ENCODE results near the gene LRP11. TPM values are rescaled to one million over a fixed set of nuclear protein-coding genes. Genes with fewer than 3 reads are reported as not detected.

Gene LRP11
- total RNA-seq, 3 donors from 2014 or later = 16.2 to 27.2 (median 26.1) TPM

GRCh38 chr6:149823013-149823412, 41.1 kb downstream of the LRP11 start:
- Histone ChIP-seq H3K36me3 (ENCODE audit: low read depth) (no peaks in the 10 kb centered on the region), H3K4me1 (ENCODE audit: low read depth) (no peaks in the 10 kb centered on the region), H3K9me3 (no peaks in the 10 kb centered on the region), H3K4me3 (no peak overlapping the region)
- ATAC-seq = no peak
- intact Hi-C loops (cut with DNase I, micrococcal nuclease) = no loop called here
- TF ChIP-seq, protein P1, sequence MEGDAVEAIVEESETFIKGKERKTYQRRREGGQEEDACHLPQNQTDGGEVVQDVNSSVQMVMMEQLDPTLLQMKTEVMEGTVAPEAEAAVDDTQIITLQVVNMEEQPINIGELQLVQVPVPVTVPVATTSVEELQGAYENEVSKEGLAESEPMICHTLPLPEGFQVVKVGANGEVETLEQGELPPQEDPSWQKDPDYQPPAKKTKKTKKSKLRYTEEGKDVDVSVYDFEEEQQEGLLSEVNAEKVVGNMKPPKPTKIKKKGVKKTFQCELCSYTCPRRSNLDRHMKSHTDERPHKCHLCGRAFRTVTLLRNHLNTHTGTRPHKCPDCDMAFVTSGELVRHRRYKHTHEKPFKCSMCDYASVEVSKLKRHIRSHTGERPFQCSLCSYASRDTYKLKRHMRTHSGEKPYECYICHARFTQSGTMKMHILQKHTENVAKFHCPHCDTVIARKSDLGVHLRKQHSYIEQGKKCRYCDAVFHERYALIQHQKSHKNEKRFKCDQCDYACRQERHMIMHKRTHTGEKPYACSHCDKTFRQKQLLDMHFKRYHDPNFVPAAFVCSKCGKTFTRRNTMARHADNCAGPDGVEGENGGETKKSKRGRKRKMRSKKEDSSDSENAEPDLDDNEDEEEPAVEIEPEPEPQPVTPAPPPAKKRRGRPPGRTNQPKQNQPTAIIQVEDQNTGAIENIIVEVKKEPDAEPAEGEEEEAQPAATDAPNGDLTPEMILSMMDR (IDR thresholded peaks at IDR 0.05) = no peak
- DNase-seq = no peak

GRCh38 chr6:149821492-149821891, 42.7 kb downstream of the LRP11 start:
- intact Hi-C loops (cut with DNase I, micrococcal nuclease) = no loop called here
- no peak overlapping the region for H3K4me3 ChIP-seq
- no peaks in the 10 kb centered on the region for H3K9me3 ChIP-seq
- H3K36me3 ChIP-seq (ENCODE audit: low read depth) = no peaks in the 10 kb centered on the region
- ATAC-seq (no peak), DNase-seq (no peak)
- TF ChIP-seq, protein P1 (IDR thresholded peaks at IDR 0.05) = no peak
- no peaks in the 10 kb centered on the region for H3K4me1 ChIP-seq (ENCODE audit: low read depth)

- ATAC-seq = no peak
- no peaks in the 10 kb centered on the region for H3K9me3 ChIP-seq
- intact Hi-C loops (cut with DNase I, micrococcal nuclease) = no loop called here
- no peaks in the 10 kb centered on the region for H3K36me3 ChIP-seq (ENCODE audit: low read depth)
- TF ChIP-seq, protein P1 (IDR thresholded peaks at IDR 0.05) = no peak
- no peak overlapping the region for H3K4me3 ChIP-seq
- H3K4me1 ChIP-seq (ENCODE audit: low read depth) = no peaks in the 10 kb centered on the region
- DNase-seq = no peak
Measured at GRCh38 chr6:149820506-149820905, 43.7 kb downstream of the LRP11 start.

GRCh38 chr6:149815788-149816187, 48.4 kb downstream of the LRP11 start:
- no peak for DNase-seq
- TF ChIP-seq, protein P1 (IDR thresholded peaks at IDR 0.05) = no peak
- no peak for ATAC-seq
- H3K9me3 ChIP-seq = no peaks in the 10 kb centered on the region
- H3K36me3 ChIP-seq (ENCODE audit: low read depth) = no peaks in the 10 kb centered on the region
- intact Hi-C loops (cut with DNase I, micrococcal nuclease) = no loop called here
- no peaks in the 10 kb centered on the region for H3K4me1 ChIP-seq (ENCODE audit: low read depth)
- H3K4me3 ChIP-seq = no peak overlapping the region

DNA sequence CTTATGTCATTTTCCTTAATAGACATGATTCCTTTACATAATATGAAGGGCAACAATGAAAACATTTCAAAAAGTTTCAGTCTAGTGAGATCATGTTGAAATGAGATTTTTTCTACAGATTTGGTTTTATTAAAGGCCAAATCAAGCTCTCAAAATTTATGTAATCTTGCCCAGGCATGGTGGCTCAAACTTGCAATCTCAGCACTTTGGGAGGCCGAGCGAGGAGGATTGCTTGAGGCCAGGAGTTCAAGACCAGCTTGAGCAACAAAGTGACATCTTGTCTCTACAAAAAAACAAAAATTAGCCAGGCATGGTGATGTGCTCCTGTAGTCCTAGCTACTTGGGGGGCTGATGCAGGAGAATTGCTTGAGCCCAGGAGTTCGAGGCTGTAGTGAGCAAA, 50.8 kb downstream of the LRP11 start:
- DNase-seq (no peak), ATAC-seq (no peak)
- Histone ChIP-seq H3K4me1 (ENCODE audit: low read depth) (no peaks in the 10 kb centered on the region), H3K36me3 (ENCODE audit: low read depth) (no peaks in the 10 kb centered on the region), H3K4me3 (no peak overlapping the region), H3K9me3 (no peaks in the 10 kb centered on the region)
- intact Hi-C loops (cut with DNase I, micrococcal nuclease) = no loop called here
- TF ChIP-seq, protein P1 (IDR thresholded peaks at IDR 0.05) = no peak

DNA sequence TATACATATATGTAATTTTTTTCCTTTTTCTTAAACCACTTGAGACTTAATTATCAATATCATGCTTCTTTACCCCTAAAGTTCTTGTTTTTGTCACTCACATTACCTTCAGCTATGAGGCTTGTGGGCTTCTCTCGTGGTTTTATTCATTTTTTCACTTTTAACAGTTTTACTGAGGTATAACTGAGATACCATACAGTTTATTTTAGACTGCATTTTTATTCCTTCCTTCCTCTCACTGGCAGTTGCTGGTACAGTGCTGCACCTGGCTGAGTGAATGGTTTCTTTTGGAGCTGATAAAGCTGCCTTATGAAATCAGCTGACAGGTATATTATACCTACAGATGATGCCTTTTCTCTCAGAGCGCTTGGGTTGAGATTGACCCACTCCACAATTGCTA, 54.4 kb downstream of the LRP11 start:
- no peak overlapping the region for H3K4me3 ChIP-seq
- intact Hi-C loops (cut with DNase I, micrococcal nuclease) = no loop called here
- H3K4me1 ChIP-seq (ENCODE audit: low read depth) = no peaks in the 10 kb centered on the region
- no peaks in the 10 kb centered on the region for H3K9me3 ChIP-seq
- ATAC-seq (no peak), DNase-seq (no peak)
- TF ChIP-seq, protein P1 (IDR thresholded peaks at IDR 0.05) = no peak
- no peaks in the 10 kb centered on the region for H3K36me3 ChIP-seq (ENCODE audit: low read depth)

All from mucosa of descending colon (tissue), 3 donors.